Coronary artery (tissue), 2 donors: ENCODE measurements around the gene ABCB10.

Experiments used
- DNase-seq: peaks from one replicate; pipeline ENCODE4 v3.0.0-alpha.2; 2017; ENCODE audit warnings: low spot score
- H3K27ac ChIP-seq, 2 donors: fragments of 200-600 bp; sonication (generic); one replicate each; pipeline ENCODE4 v1.5.1; 2016 to 2019
- H3K4me3 ChIP-seq: fragments of 200-600 bp; sonication (generic); 2 replicates; pipeline ENCODE4 v1.5.1; 2016; ENCODE audit warnings: mild to moderate bottlenecking, moderate library complexity
- TF ChIP-seq, protein P1 (sequence below): fragments of 200-600 bp; sonication (generic); IDR thresholded peaks from one replicate; pipeline ENCODE4 v1.5.1; 2019; ENCODE audit warnings: antibody characterized with exemption

Gene ABCB10

GRCh38 chr1:229470406-229471043 lies 88.0 kb downstream of the ABCB10 start:
- H3K27ac ChIP-seq, result no peak overlapping the region
- TF ChIP-seq, protein P1, sequence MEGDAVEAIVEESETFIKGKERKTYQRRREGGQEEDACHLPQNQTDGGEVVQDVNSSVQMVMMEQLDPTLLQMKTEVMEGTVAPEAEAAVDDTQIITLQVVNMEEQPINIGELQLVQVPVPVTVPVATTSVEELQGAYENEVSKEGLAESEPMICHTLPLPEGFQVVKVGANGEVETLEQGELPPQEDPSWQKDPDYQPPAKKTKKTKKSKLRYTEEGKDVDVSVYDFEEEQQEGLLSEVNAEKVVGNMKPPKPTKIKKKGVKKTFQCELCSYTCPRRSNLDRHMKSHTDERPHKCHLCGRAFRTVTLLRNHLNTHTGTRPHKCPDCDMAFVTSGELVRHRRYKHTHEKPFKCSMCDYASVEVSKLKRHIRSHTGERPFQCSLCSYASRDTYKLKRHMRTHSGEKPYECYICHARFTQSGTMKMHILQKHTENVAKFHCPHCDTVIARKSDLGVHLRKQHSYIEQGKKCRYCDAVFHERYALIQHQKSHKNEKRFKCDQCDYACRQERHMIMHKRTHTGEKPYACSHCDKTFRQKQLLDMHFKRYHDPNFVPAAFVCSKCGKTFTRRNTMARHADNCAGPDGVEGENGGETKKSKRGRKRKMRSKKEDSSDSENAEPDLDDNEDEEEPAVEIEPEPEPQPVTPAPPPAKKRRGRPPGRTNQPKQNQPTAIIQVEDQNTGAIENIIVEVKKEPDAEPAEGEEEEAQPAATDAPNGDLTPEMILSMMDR, result no peak
- no peak overlapping the region for H3K4me3 ChIP-seq
- DNase-seq, result no peak

DNA sequence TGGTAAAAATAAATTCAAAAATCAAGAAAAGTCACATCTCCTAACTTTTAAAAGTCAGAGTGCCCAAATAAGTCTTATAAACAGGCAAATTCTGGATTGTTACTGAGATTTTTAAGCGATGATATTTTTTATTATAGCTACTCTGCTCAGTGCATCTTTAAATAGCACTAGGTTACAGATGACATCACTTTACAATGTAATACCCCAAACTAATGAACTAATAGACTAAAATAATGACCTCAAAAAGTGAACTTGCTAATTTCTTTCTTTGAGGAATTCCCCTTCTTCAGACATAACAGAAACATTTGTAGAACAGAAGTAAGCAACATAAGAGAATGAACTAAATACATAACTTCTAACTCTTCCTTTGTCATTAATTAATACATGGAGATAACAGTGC lies 91.6 kb downstream of the ABCB10 start:
- no peak overlapping the region for H3K4me3 ChIP-seq
- DNase-seq, result no peak
- no peak overlapping the region for H3K27ac ChIP-seq
- TF ChIP-seq, protein P1, result no peak
